ENCODE results near the gene EEF1AKMT1. TPM values are rescaled to one million over a fixed set of nuclear protein-coding genes. Genes with fewer than 3 reads are reported as not detected.

EEF1AKMT1 gene
- total RNA-seq, 4 donors from 2014 or later = 13.1 to 18.7 (median 14.8) TPM

- intact Hi-C loops (cut with DNase I) = no loop called here
- Histone ChIP-seq H3K36me3 (no peaks in the 10 kb centered on the region), H3K4me1 (peaks cover 7 to 23% (median 20%) of the 10 kb centered on the region in 4 donors), H3K27me3 (no peaks in the 10 kb centered on the region), H3K4me3 (no peak overlapping the region), H3K9me3 (no peaks in the 10 kb centered on the region), H3K27ac (replicated peaks in 1 of 4) (no peak overlapping the region)
- 92% methylated on average over 6 of the region's 6 CpGs for WGBS
- no peak for DNase-seq (ENCODE audit: extremely low spot score)
- TF ChIP-seq POLR2A (IDR thresholded peaks at IDR 0.05; ENCODE audit: low read depth) (no peak), POLR2AphosphoS5 (IDR thresholded peaks at IDR 0.05) (no peak), CTCF (IDR thresholded peaks at IDR 0.05) (no peak), EP300 (IDR thresholded peaks at IDR 0.05) (no peak)
Observed at GRCh38 chr13:20700288-20700687, 73.5 kb downstream of the EEF1AKMT1 start.

GRCh38 chr13:20699715-20700114 lies 74.0 kb downstream of the EEF1AKMT1 start:
- intact Hi-C loops (cut with DNase I) = no loop called here
- Histone ChIP-seq H3K9me3 (no peaks in the 10 kb centered on the region), H3K27me3 (no peaks in the 10 kb centered on the region), H3K4me3 (no peak overlapping the region), H3K27ac (replicated peaks in 1 of 4) (no peak overlapping the region), H3K4me1 (peaks cover 7 to 22% (median 19%) of the 10 kb centered on the region in 4 donors), H3K36me3 (no peaks in the 10 kb centered on the region)
- no peak for DNase-seq (ENCODE audit: extremely low spot score)
- TF ChIP-seq CTCF (IDR thresholded peaks at IDR 0.05) (no peak), POLR2AphosphoS5 (IDR thresholded peaks at IDR 0.05) (no peak), EP300 (IDR thresholded peaks at IDR 0.05) (no peak), POLR2A (IDR thresholded peaks at IDR 0.05; ENCODE audit: low read depth) (no peak)
- 94% methylated on average over 9 of the region's 9 CpGs for WGBS

GRCh38 chr13:20696073-20696472 lies 77.7 kb downstream of the EEF1AKMT1 start:
- intact Hi-C loops (cut with DNase I) = no loop called here
- 80% methylated on average over 4 of the region's 4 CpGs for WGBS
- DNase-seq (ENCODE audit: extremely low spot score) = no peak
- H3K27me3 ChIP-seq = no peaks in the 10 kb centered on the region
- H3K36me3 ChIP-seq = peaks cover 0 to 9% (median 4%) of the 10 kb centered on the region in 4 donors
- no peaks in the 10 kb centered on the region for H3K9me3 ChIP-seq
- no peaks in the 10 kb centered on the region for H3K4me1 ChIP-seq
- H3K27ac ChIP-seq (replicated peaks in 1 of 4) = no peak overlapping the region
- no peak overlapping the region for H3K4me3 ChIP-seq
- TF ChIP-seq POLR2AphosphoS5 (IDR thresholded peaks at IDR 0.05) = no peak
- TF ChIP-seq POLR2A (IDR thresholded peaks at IDR 0.05; ENCODE audit: low read depth) = no peak
- TF ChIP-seq CTCF (IDR thresholded peaks at IDR 0.05) = no peak
- no peak for TF ChIP-seq EP300 (IDR thresholded peaks at IDR 0.05)

GRCh38 chr13:20691616-20692015 lies 82.1 kb downstream of the EEF1AKMT1 start:
- H3K9me3 ChIP-seq = no peaks in the 10 kb centered on the region
- H3K4me3 ChIP-seq = no peak overlapping the region
- DNase-seq (ENCODE audit: extremely low spot score) = no peak
- intact Hi-C loops (cut with DNase I) = no loop called here
- H3K36me3 ChIP-seq = peaks cover 0 to 12% (median 6%) of the 10 kb centered on the region in 4 donors
- no peak for TF ChIP-seq CTCF (IDR thresholded peaks at IDR 0.05)
- TF ChIP-seq POLR2A (IDR thresholded peaks at IDR 0.05; ENCODE audit: low read depth) = no peak
- no peak for TF ChIP-seq EP300 (IDR thresholded peaks at IDR 0.05)
- TF ChIP-seq POLR2AphosphoS5 (IDR thresholded peaks at IDR 0.05) = no peak
- H3K4me1 ChIP-seq = no peaks in the 10 kb centered on the region
- WGBS = 68% methylated on average over 4 of the region's 4 CpGs
- no peaks in the 10 kb centered on the region for H3K27me3 ChIP-seq
- no peak overlapping the region for H3K27ac ChIP-seq (replicated peaks in 1 of 4)

GRCh38 chr13:20689291-20689690 lies 84.5 kb downstream of the EEF1AKMT1 start:
- 94% methylated on average over 3 of the region's 3 CpGs for WGBS
- H3K27ac ChIP-seq (replicated peaks in 1 of 4) = no peak overlapping the region
- TF ChIP-seq POLR2AphosphoS5 (IDR thresholded peaks at IDR 0.05) (no peak), EP300 (IDR thresholded peaks at IDR 0.05) (no peak), CTCF (IDR thresholded peaks at IDR 0.05) (no peak), POLR2A (IDR thresholded peaks at IDR 0.05; ENCODE audit: low read depth) (no peak)
- H3K4me3 ChIP-seq = no peak overlapping the region
- peaks cover 0 to 12% (median 6%) of the 10 kb centered on the region in 4 donors for H3K36me3 ChIP-seq
- H3K9me3 ChIP-seq = no peaks in the 10 kb centered on the region
- no peaks in the 10 kb centered on the region for H3K4me1 ChIP-seq
- DNase-seq (ENCODE audit: extremely low spot score) = no peak
- intact Hi-C loops (cut with DNase I) = no loop called here
- no peaks in the 10 kb centered on the region for H3K27me3 ChIP-seq
